ENCODE measurements around the gene ZNF275.

The ZNF275 gene

DNA sequence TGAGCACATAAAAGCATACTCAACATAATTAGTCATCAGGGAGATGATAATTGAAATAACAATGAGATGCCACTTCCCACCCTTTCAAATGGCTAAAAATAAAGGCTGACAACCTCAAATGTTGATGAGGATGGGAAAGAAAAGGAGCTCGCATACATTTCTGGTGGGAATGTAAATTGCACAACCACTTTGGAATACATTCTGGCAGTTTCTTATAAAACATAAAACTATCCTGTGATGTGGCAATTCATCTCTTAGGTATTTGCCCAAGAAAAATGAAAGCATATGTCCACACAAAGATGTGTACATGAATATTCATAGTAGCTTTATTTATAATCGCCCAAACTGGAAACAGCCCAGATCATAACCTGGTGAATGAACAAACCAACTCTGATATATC is 687 bp upstream of the ZNF275 start:
- Histone ChIP-seq H3F3A (ENCODE audit: low read depth) (no peaks in the 10 kb centered on the region), H3K4me3 (ENCODE audit: low read length, poor library complexity, severe bottlenecking) (peak overlapping the region; percentile 82), H3K9me3 (ENCODE audit: insufficient read depth, low read depth, low read length) (no peaks in the 10 kb centered on the region), H3K79me2 (ENCODE audit: insufficient read depth, low read length) (peaks cover 41% of the 10 kb centered on the region), H3K9ac (ENCODE audit: low read depth, low read length, poor library complexity, severe bottlenecking) (no peak overlapping the region), H3K4me2 (ENCODE audit: low read depth, low read length, poor library complexity, severe bottlenecking) (peak overlapping the region; percentile 67), H3K36me3 (ENCODE audit: insufficient read depth, low read length) (no peaks in the 10 kb centered on the region), H4K20me1 (ENCODE audit: insufficient read depth, low read length, poor library complexity, severe bottlenecking) (peaks cover 22% of the 10 kb centered on the region), H2AFZ (ENCODE audit: low read length) (0 out of 2 replicates have a peak overlapping the region, but pooled peaks have one; percentile 75), H3K27me3 (ENCODE audit: insufficient read depth, low read length, poor library complexity, severe bottlenecking) (no peaks in the 10 kb centered on the region), H3K9me2 (replicated peaks; ENCODE audit: low read depth, low read length) (no peaks in the 10 kb centered on the region), H3K4me1 (ENCODE audit: insufficient read depth, low read length, poor library complexity, severe bottlenecking) (peaks cover 34% of the 10 kb centered on the region)
- TF ChIP-seq EZH2phosphoT487 (IDR thresholded peaks at IDR 0.05; ENCODE audit: borderline replicate concordance) (no peak), CTCF (conservative IDR thresholded peaks at IDR 0.05; ENCODE audit: low read length) (no peak)

DNA sequence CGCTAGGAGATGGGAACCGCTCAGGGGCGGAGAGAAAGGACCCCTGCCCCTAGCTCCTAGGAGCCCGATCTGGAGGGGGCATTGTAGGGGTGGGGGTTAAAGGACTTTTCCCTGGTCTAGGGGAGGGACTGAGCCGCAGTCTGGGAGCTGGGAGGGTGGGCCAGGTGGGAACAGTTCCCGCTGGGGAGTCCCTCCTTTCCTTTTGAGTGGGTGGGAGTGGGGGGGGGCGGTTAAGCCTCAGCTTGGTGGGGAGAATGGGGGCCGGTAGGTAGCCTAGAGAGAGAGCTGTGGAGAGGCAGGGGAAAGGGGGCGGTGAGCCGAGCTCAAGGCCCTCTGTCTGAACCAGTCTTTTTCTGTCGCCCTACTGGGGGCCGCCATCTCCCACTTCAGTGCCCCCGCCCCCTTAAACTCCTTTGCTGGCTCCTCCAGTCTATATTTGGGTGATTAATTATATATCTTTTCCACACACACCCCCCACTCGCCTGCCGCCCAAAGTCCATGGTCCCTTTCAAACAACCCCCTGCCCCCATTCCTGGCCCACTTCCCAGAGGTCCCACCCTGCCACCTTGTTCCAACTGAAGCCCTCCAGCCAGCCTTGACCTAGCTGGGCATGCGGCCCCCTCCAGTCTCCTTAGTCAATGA is 822 bp downstream of the ZNF275 start:
- Histone ChIP-seq H2AFZ (ENCODE audit: low read length) (peak overlapping the region; percentile 39; the same call in 1 of the 2 replicates), H3K9me2 (replicated peaks; ENCODE audit: low read depth, low read length) (no peaks in the 10 kb centered on the region), H3K9ac (ENCODE audit: low read depth, low read length, poor library complexity, severe bottlenecking) (peak overlapping the region; percentile 86), H3K27me3 (ENCODE audit: insufficient read depth, low read length, poor library complexity, severe bottlenecking) (no peaks in the 10 kb centered on the region), H3K4me3 (ENCODE audit: low read length, poor library complexity, severe bottlenecking) (peak overlapping the region; percentile 82), H3K36me3 (ENCODE audit: insufficient read depth, low read length) (no peaks in the 10 kb centered on the region), H3K4me1 (ENCODE audit: insufficient read depth, low read length, poor library complexity, severe bottlenecking) (peaks cover 42% of the 10 kb centered on the region), H4K20me1 (ENCODE audit: insufficient read depth, low read length, poor library complexity, severe bottlenecking) (peaks cover 29% of the 10 kb centered on the region), H3K9me3 (ENCODE audit: insufficient read depth, low read depth, low read length) (no peaks in the 10 kb centered on the region), H3K79me2 (ENCODE audit: insufficient read depth, low read length) (peaks cover 54% of the 10 kb centered on the region), H3K4me2 (ENCODE audit: low read depth, low read length, poor library complexity, severe bottlenecking) (peak overlapping the region; percentile 90), H3F3A (ENCODE audit: low read depth) (no peaks in the 10 kb centered on the region)
- TF ChIP-seq EZH2phosphoT487 (IDR thresholded peaks at IDR 0.05; ENCODE audit: borderline replicate concordance) (no peak), CTCF (conservative IDR thresholded peaks at IDR 0.05; ENCODE audit: low read length) (no peak)

DNA sequence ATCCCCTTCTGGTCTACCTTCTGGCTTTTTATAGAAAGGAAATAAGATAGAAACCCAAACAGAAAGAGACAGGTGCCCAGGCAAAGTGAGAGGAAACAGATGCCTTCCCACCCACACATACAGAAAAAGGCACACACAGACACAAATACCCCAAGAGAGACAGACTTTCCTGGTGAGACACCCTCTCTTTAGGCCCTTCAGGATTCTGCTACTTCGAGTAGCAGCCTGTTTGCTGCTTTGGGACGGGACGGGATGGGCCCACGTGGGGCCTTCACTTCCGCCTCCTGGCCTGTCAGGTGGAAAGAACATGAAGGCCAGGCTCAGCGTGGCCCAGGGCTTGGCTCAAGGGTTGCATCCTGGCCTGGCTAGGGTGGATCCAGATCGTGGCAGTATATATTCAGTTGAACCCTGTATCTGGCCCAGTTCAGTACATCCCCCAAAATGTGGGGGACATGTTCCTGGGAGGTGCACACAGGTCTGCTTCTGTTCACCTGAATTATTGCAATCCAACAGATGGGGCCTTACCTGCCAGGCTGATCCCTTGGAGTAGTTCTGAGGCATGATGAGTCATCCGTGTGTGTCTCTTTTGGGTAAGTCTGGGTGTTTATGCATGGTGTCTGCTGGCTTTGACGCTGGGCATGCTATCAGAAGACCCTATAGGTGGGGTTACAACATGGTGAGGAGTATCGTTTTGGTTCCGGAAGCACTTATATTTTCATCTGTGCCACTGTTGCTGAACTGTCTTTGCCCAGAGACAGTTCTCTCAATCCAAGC is 2.4 kb downstream of the ZNF275 start:
- Histone ChIP-seq H2AFZ (ENCODE audit: low read length) (no peak overlapping the region), H3K4me3 (ENCODE audit: low read length, poor library complexity, severe bottlenecking) (peak overlapping the region; percentile 82), H3K9me3 (ENCODE audit: insufficient read depth, low read depth, low read length) (no peaks in the 10 kb centered on the region), H3K79me2 (ENCODE audit: insufficient read depth, low read length) (peaks cover 67% of the 10 kb centered on the region), H3K9ac (ENCODE audit: low read depth, low read length, poor library complexity, severe bottlenecking) (peak overlapping the region; percentile 86), H3K4me2 (ENCODE audit: low read depth, low read length, poor library complexity, severe bottlenecking) (peak overlapping the region; percentile 90), H3K9me2 (replicated peaks; ENCODE audit: low read depth, low read length) (no peaks in the 10 kb centered on the region), H3K4me1 (ENCODE audit: insufficient read depth, low read length, poor library complexity, severe bottlenecking) (peaks cover 42% of the 10 kb centered on the region), H4K20me1 (ENCODE audit: insufficient read depth, low read length, poor library complexity, severe bottlenecking) (peaks cover 31% of the 10 kb centered on the region), H3F3A (ENCODE audit: low read depth) (no peaks in the 10 kb centered on the region), H3K27me3 (ENCODE audit: insufficient read depth, low read length, poor library complexity, severe bottlenecking) (no peaks in the 10 kb centered on the region), H3K36me3 (ENCODE audit: insufficient read depth, low read length) (peaks cover 2% of the 10 kb centered on the region; the same call in 1 of the 2 replicates)
- TF ChIP-seq CTCF (conservative IDR thresholded peaks at IDR 0.05; ENCODE audit: low read length), result no peak
- no peak for TF ChIP-seq EZH2phosphoT487 (IDR thresholded peaks at IDR 0.05; ENCODE audit: borderline replicate concordance)

Data from Loucy (cell line).